ENCODE results near the gene CD40. TPM values are rescaled to one million over a fixed set of nuclear protein-coding genes. Genes with fewer than 3 reads are reported as not detected.

Gene CD40
- total RNA-seq, 4 donors from 2014 or later = 7.2 to 13.0 (median 8.2) TPM

DNA sequence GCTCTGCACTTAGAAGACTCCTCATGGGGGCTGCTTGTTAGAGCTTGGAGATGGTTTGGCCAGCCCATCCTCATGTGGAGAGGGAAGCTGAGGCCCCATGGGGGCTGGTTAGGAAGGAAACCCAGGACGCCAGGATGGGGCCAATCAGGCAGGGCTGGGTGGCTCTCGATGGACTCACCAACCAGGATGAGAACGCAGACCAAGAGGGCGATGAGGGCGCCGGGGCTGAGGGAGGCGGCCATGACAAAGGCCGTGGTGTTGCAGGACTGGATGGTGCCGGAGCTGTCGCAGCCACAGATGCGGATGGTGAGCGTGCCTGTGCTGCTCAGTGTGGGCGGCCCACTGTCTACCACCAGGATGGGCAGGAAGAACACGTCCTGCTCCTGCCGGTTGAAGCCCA, 59.7 kb downstream of the CD40 start:
- Histone ChIP-seq H3K4me1 (no peaks in the 10 kb centered on the region), H3K4me3 (no peak overlapping the region), H3K27me3 (peaks cover 20 to 27% (median 24%) of the 10 kb centered on the region in 3 donors), H3K36me3 (no peaks in the 10 kb centered on the region), H3K9me3 (no peaks in the 10 kb centered on the region), H3K27ac (no peak overlapping the region)
- in situ Hi-C loops (cut with MboI; ENCODE audit: low sequenced_read_pairs in 4 of 4) (no loop called here), intact Hi-C loops (cut with DNase I; ENCODE audit: low total_unique reads) (no loop called here)
- TF ChIP-seq POLR2A (IDR thresholded peaks at IDR 0.05) = no peak
- TF ChIP-seq, protein P1, sequence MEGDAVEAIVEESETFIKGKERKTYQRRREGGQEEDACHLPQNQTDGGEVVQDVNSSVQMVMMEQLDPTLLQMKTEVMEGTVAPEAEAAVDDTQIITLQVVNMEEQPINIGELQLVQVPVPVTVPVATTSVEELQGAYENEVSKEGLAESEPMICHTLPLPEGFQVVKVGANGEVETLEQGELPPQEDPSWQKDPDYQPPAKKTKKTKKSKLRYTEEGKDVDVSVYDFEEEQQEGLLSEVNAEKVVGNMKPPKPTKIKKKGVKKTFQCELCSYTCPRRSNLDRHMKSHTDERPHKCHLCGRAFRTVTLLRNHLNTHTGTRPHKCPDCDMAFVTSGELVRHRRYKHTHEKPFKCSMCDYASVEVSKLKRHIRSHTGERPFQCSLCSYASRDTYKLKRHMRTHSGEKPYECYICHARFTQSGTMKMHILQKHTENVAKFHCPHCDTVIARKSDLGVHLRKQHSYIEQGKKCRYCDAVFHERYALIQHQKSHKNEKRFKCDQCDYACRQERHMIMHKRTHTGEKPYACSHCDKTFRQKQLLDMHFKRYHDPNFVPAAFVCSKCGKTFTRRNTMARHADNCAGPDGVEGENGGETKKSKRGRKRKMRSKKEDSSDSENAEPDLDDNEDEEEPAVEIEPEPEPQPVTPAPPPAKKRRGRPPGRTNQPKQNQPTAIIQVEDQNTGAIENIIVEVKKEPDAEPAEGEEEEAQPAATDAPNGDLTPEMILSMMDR (IDR thresholded peaks at IDR 0.05 in 4 of 5, conservative IDR thresholded peaks at IDR 0.05 in 1 of 5) = no peak
- ATAC-seq = no peak
- DNase-seq = no peak

DNA sequence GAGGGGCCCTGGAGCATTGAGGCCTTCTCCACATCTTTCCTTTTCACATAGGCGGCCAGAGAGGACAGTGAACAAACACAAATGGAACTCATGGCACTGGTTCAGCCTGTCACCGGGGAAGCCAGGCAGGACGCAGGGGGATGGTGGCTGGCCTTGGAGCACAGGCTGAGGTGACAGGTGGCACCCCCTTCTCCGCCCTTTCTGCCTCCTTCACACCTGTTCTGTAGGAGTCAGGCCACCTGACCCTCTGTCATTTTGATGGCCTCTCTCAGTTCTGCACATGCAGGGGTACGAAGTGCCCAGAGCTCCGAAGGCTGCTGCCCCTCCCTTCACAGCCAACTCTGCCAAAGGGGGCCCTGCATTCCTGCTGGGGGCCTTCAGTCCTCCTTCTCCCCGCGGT, 60.8 kb downstream of the CD40 start:
- H3K36me3 ChIP-seq = no peaks in the 10 kb centered on the region
- intact Hi-C loops (cut with DNase I; ENCODE audit: low total_unique reads) (no loop called here), in situ Hi-C loops (cut with MboI; ENCODE audit: low sequenced_read_pairs in 4 of 4) (no loop called here)
- H3K27ac ChIP-seq = no peak overlapping the region
- no peak overlapping the region for H3K4me3 ChIP-seq
- no peak for ATAC-seq
- no peaks in the 10 kb centered on the region for H3K9me3 ChIP-seq
- TF ChIP-seq POLR2A (IDR thresholded peaks at IDR 0.05) = no peak
- TF ChIP-seq, protein P1 (IDR thresholded peaks at IDR 0.05 in 4 of 5, conservative IDR thresholded peaks at IDR 0.05 in 1 of 5) = no peak
- no peaks in the 10 kb centered on the region for H3K4me1 ChIP-seq
- no peak for DNase-seq
- H3K27me3 ChIP-seq = peaks cover 13 to 17% (median 14%) of the 10 kb centered on the region in 3 donors

Other genes with a start within 250 kb of the CD40 start
- gene ZSWIM1, start 237.1 kb upstream of the CD40 start, total RNA-seq = 1 to 10 TPM; 5.7 to 8.5 (median 6.9) TPM
- gene SPATA25, start 230.7 kb upstream of the CD40 start, total RNA-seq = 1 to 10 TPM in 2 of 4 donors, under 1 TPM in 1, not detected in 1; 0.71 to 4.1 (median 1.8) TPM
- gene NEURL2, start 227.1 kb upstream of the CD40 start, total RNA-seq = 10 to 100 TPM in 2 of 4 donors, 1 to 10 TPM in 2; 4.9 to 24.1 (median 10.2) TPM
- gene CTSA, start 227.0 kb upstream of the CD40 start, total RNA-seq = 10 to 100 TPM; 21.9 to 59.2 (median 46.2) TPM
- gene PLTP, start 206.2 kb upstream of the CD40 start, total RNA-seq = 10 to 100 TPM; 22.2 to 77.3 (median 37.3) TPM
- gene PCIF1, start 183.6 kb upstream of the CD40 start, total RNA-seq = 10 to 100 TPM; 32.1 to 51.2 (median 37.0) TPM
- gene ZNF335, start 146.1 kb upstream of the CD40 start, total RNA-seq = 10 to 100 TPM in 3 of 4 donors, 1 to 10 TPM in 1; 8.3 to 19.1 (median 12.7) TPM
- gene MMP9, start 109.4 kb upstream of the CD40 start, total RNA-seq = 1 to 10 TPM in 1 of 4 donors, under 1 TPM in 3; 0.51 to 1.4 (median 0.67) TPM
- not detected for gene SLC12A5, start 89.1 kb upstream of the CD40 start, total RNA-seq
- gene NCOA5, start 28.4 kb upstream of the CD40 start, total RNA-seq = 10 to 100 TPM; 14.7 to 21.5 (median 19.0) TPM
- 1 to 10 TPM in 1 of 4 donors, under 1 TPM in 3; 0.26 to 1.2 (median 0.35) TPM for gene CDH22, start 190.2 kb downstream of the CD40 start, total RNA-seq

All from gastrocnemius medialis (tissue), 4 donors.